ENCODE results near the gene FAM120B. TPM values are rescaled to one million over a fixed set of nuclear protein-coding genes. Genes with fewer than 3 reads are reported as not detected.
"Not testable (repeated sequence)": the region's sequence is repeated elsewhere in the genome, so short reads cannot be mapped to it uniquely, and the experiment has no call there.

The FAM120B gene
- total RNA-seq, 1 experiment from 2014 or later = 15.2 TPM

DNA sequence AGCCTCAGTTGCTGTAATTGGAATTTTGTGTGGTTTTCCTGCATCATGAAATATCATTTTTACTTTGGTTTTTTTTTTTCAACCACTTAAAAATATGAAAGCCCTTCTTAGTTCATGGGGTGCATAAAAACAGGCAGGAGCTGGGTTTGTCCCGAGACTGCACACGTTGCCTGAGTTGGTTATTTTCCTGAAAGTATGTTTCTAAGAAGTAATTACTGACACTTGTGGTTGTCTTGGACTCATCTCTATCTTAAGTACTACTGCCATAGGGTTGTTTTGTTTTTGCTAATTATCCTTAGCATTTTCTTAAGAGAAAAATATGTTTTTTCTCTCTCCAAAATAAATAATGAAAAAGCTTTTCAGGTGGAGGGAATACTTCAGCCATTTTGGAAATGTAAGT lies 40.1 kb downstream of the FAM120B start:
- H3K4me3 Mint-ChIP-seq = no peak overlapping the region
- ATAC-seq = no peak
- peaks cover 22% of the 10 kb centered on the region for H3K9me3 Mint-ChIP-seq
- H3K27me3 Mint-ChIP-seq (ENCODE audit: low read depth) = no peaks in the 10 kb centered on the region; the same call in 1 of the 2 replicates
- POLR2A ChIA-PET = no interaction called here
- peaks cover 12% of the 10 kb centered on the region for H3K4me1 Mint-ChIP-seq
- CTCF ChIA-PET = interaction anchor here (1.0 kb wide), 1 partner anchor 171 kb away, joined by 3 read pairs; no protein-coding TSS in a partner anchor
- H3K27ac Mint-ChIP-seq = no peak overlapping the region
- DNase-seq (ENCODE audit: low spot score) = no peak
- no peak for TF ChIP-seq NR1H2 (CRISPR knock-in tag; IDR thresholded peaks at IDR 0.05)
- TF ChIP-seq, protein P1, sequence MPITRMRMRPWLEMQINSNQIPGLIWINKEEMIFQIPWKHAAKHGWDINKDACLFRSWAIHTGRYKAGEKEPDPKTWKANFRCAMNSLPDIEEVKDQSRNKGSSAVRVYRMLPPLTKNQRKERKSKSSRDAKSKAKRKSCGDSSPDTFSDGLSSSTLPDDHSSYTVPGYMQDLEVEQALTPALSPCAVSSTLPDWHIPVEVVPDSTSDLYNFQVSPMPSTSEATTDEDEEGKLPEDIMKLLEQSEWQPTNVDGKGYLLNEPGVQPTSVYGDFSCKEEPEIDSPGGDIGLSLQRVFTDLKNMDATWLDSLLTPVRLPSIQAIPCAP (CRISPR knock-in tag; IDR thresholded peaks at IDR 0.05) = no peak
- TF ChIP-seq, protein P2, sequence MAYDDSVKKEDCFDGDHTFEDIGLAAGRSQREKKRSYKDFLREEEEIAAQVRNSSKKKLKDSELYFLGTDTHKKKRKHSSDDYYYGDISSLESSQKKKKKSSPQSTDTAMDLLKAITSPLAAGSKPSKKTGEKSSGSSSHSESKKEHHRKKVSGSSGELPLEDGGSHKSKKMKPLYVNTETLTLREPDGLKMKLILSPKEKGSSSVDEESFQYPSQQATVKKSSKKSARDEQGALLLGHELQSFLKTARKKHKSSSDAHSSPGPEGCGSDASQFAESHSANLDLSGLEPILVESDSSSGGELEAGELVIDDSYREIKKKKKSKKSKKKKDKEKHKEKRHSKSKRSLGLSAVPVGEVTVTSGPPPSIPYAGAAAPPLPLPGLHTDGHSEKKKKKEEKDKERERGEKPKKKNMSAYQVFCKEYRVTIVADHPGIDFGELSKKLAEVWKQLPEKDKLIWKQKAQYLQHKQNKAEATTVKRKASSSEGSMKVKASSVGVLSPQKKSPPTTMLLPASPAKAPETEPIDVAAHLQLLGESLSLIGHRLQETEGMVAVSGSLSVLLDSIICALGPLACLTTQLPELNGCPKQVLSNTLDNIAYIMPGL (CRISPR knock-in tag; IDR thresholded peaks at IDR 0.05) = no peak
- peaks cover 49% of the 10 kb centered on the region for H3K36me3 Mint-ChIP-seq

DNA sequence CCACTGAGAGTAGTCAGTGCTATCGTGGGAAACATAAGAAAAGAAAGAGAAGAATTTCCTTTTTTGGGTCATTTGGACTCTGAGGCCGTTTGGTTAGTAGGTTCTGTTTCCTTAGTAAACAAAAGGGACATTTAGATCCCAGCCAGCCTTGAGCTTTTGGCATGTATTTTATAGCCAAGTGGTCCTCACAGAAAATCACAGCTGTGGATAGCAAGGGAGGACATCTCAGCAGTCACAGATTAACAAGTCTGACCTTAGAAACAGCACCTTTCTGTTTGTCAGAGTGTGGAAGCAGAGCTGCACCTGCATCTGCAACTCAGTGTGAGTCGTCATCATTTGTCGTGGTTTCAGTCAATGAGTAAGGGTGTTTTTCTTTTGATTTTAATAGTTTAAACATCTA lies 40.5 kb downstream of the FAM120B start:
- CTCF ChIA-PET = interaction anchor here (1.0 kb wide), 1 partner anchor 170 kb away, joined by 3 read pairs; no protein-coding TSS in a partner anchor
- POLR2A ChIA-PET = no interaction called here
- H3K27ac Mint-ChIP-seq = no peak overlapping the region; the same call in 1 of the 2 replicates
- peaks cover 50% of the 10 kb centered on the region for H3K36me3 Mint-ChIP-seq
- H3K4me1 Mint-ChIP-seq = peaks cover 12% of the 10 kb centered on the region
- ATAC-seq = no peak
- TF ChIP-seq SP1 (CRISPR knock-in tag; conservative IDR thresholded peaks at IDR 0.05) (no peak), GABPB1 (CRISPR knock-in tag; IDR thresholded peaks at IDR 0.05) (no peak), RORB (CRISPR knock-in tag; IDR thresholded peaks at IDR 0.05) (no peak), ZNF671 (CRISPR knock-in tag; IDR thresholded peaks at IDR 0.05) (no peak)
- TF ChIP-seq, protein P3, sequence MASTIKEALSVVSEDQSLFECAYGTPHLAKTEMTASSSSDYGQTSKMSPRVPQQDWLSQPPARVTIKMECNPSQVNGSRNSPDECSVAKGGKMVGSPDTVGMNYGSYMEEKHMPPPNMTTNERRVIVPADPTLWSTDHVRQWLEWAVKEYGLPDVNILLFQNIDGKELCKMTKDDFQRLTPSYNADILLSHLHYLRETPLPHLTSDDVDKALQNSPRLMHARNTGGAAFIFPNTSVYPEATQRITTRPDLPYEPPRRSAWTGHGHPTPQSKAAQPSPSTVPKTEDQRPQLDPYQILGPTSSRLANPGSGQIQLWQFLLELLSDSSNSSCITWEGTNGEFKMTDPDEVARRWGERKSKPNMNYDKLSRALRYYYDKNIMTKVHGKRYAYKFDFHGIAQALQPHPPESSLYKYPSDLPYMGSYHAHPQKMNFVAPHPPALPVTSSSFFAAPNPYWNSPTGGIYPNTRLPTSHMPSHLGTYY (CRISPR knock-in tag; IDR thresholded peaks at IDR 0.05) = no peak
- TF ChIP-seq, protein P4, sequence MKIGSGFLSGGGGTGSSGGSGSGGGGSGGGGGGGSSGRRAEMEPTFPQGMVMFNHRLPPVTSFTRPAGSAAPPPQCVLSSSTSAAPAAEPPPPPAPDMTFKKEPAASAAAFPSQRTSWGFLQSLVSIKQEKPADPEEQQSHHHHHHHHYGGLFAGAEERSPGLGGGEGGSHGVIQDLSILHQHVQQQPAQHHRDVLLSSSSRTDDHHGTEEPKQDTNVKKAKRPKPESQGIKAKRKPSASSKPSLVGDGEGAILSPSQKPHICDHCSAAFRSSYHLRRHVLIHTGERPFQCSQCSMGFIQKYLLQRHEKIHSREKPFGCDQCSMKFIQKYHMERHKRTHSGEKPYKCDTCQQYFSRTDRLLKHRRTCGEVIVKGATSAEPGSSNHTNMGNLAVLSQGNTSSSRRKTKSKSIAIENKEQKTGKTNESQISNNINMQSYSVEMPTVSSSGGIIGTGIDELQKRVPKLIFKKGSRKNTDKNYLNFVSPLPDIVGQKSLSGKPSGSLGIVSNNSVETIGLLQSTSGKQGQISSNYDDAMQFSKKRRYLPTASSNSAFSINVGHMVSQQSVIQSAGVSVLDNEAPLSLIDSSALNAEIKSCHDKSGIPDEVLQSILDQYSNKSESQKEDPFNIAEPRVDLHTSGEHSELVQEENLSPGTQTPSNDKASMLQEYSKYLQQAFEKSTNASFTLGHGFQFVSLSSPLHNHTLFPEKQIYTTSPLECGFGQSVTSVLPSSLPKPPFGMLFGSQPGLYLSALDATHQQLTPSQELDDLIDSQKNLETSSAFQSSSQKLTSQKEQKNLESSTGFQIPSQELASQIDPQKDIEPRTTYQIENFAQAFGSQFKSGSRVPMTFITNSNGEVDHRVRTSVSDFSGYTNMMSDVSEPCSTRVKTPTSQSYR (CRISPR knock-in tag; IDR thresholded peaks at IDR 0.05) = no peak
- TF ChIP-seq, protein P5, sequence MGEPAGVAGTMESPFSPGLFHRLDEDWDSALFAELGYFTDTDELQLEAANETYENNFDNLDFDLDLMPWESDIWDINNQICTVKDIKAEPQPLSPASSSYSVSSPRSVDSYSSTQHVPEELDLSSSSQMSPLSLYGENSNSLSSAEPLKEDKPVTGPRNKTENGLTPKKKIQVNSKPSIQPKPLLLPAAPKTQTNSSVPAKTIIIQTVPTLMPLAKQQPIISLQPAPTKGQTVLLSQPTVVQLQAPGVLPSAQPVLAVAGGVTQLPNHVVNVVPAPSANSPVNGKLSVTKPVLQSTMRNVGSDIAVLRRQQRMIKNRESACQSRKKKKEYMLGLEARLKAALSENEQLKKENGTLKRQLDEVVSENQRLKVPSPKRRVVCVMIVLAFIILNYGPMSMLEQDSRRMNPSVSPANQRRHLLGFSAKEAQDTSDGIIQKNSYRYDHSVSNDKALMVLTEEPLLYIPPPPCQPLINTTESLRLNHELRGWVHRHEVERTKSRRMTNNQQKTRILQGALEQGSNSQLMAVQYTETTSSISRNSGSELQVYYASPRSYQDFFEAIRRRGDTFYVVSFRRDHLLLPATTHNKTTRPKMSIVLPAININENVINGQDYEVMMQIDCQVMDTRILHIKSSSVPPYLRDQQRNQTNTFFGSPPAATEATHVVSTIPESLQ (CRISPR knock-in tag; IDR thresholded peaks at IDR 0.05) = no peak
- TF ChIP-seq, protein P6, sequence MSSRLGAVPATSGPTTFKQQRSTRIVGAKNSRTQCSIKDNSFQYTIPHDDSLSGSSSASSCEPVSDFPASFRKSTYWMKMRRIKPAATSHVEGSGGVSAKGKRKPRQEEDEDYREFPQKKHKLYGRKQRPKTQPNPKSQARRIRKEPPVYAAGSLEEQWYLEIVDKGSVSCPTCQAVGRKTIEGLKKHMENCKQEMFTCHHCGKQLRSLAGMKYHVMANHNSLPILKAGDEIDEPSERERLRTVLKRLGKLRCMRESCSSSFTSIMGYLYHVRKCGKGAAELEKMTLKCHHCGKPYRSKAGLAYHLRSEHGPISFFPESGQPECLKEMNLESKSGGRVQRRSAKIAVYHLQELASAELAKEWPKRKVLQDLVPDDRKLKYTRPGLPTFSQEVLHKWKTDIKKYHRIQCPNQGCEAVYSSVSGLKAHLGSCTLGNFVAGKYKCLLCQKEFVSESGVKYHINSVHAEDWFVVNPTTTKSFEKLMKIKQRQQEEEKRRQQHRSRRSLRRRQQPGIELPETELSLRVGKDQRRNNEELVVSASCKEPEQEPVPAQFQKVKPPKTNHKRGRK (CRISPR knock-in tag; IDR thresholded peaks at IDR 0.05; ENCODE audit: borderline replicate concordance) = no peak
- H3K27me3 Mint-ChIP-seq (ENCODE audit: low read depth) = no peaks in the 10 kb centered on the region; the same call in 1 of the 2 replicates
- H3K4me3 Mint-ChIP-seq = no peak overlapping the region
- no peak for DNase-seq (ENCODE audit: low spot score)
- peaks cover 26% of the 10 kb centered on the region for H3K9me3 Mint-ChIP-seq

DNA sequence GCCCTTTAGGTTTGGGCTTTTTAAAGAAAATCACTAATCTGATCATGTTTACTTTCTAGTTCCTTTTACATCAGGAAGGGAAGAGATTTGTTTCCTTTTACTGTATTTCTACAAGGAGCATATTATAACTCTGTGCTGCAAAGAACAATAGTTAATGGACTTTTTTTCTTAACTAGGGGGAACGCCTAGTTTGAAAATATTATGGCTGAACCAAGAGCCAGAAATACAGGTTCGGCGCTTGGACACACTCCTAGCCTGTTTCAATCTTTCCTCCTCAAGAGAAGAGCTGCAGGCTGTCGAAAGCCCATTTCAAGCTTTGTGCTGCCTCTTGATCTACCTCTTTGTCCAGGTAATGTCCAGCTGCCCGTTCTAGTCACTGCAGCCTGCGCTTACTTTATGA lies 41.4 kb downstream of the FAM120B start:
- ATAC-seq (no peak), DNase-seq (ENCODE audit: low spot score) (no peak)
- H3K27me3 Mint-ChIP-seq (ENCODE audit: low read depth) = no peaks in the 10 kb centered on the region; the same call in 1 of the 2 replicates
- ChIA-PET POLR2A (no interaction called here), CTCF (no interaction called here)
- no peak for TF ChIP-seq TEAD1 (CRISPR knock-in tag; IDR thresholded peaks at IDR 0.05)
- no peak overlapping the region for H3K4me3 Mint-ChIP-seq
- peaks cover 35% of the 10 kb centered on the region for H3K9me3 Mint-ChIP-seq
- H3K4me1 Mint-ChIP-seq = peaks cover 12% of the 10 kb centered on the region
- peaks cover 58% of the 10 kb centered on the region for H3K36me3 Mint-ChIP-seq
- no peak overlapping the region for H3K27ac Mint-ChIP-seq

DNA sequence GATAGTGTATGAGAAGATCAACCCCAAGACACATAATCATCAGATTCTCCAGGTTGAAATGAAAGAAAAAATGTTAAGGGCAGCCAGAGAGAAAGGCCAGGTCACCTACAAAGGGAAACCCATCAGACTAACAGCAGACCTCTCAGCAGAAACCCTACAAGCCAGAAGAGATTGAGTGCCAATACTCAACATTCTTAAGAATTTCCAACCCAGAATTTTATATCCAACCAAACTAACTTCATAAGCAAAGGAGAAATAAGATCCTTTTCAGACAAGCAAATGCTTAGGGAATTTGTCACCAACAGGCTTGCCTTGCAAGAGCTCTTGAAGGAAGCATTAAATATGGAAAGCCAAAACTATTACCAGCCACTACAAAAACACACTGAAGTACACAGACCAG lies 44.9 kb downstream of the FAM120B start:
- H3K36me3 Mint-ChIP-seq = peaks cover 56% of the 10 kb centered on the region
- H3K27ac Mint-ChIP-seq; H3K4me1 Mint-ChIP-seq; POLR2A ChIA-PET; DNase-seq (ENCODE audit: low spot score); H3K4me3 Mint-ChIP-seq; H3K27me3 Mint-ChIP-seq (ENCODE audit: low read depth); CTCF ChIA-PET; ATAC-seq: not testable (repeated sequence)
- peaks cover 54% of the 10 kb centered on the region for H3K9me3 Mint-ChIP-seq

DNA sequence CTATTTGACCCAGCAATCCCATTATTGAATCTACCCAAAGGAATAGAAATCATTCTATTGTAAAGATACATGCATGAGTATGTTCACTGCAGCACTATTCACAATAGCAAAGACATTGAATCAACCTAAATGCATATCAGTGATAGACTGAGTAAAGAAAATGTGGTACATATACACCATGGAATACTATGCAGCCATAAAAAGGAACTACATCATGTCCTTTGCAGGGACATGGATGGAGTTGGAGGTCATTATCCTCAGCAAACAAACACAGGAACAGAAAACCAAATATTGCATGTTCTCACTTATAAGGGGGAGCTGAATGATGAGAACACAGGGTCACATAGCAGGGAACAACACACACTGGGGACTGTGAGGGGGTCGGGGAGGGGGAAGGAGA lies 48.6 kb downstream of the FAM120B start:
- Mint-ChIP-seq H3K36me3 (peaks cover 46% of the 10 kb centered on the region), H3K9me3 (peaks cover 50% of the 10 kb centered on the region)
- H3K4me3 Mint-ChIP-seq; CTCF ChIA-PET; ATAC-seq; DNase-seq (ENCODE audit: low spot score); H3K27ac Mint-ChIP-seq; H3K27me3 Mint-ChIP-seq (ENCODE audit: low read depth); H3K4me1 Mint-ChIP-seq; POLR2A ChIA-PET: not testable (repeated sequence)

Measured in WTC11 (cell line).